Measurements from ENCODE around the gene KCNJ10. TPM values are rescaled to one million over a fixed set of nuclear protein-coding genes. Genes with fewer than 3 reads are reported as not detected.
A peak's percentile ranks its signal among the peaks of the same experiment; 100 is the strongest.

KCNJ10 gene
- total and polyA plus RNA-seq, 2 of the 13 experiments (the other 11 are each of a cell fraction or from before 2014, with no cell fraction given), result 4.4 to 10.3 TPM

DNA sequence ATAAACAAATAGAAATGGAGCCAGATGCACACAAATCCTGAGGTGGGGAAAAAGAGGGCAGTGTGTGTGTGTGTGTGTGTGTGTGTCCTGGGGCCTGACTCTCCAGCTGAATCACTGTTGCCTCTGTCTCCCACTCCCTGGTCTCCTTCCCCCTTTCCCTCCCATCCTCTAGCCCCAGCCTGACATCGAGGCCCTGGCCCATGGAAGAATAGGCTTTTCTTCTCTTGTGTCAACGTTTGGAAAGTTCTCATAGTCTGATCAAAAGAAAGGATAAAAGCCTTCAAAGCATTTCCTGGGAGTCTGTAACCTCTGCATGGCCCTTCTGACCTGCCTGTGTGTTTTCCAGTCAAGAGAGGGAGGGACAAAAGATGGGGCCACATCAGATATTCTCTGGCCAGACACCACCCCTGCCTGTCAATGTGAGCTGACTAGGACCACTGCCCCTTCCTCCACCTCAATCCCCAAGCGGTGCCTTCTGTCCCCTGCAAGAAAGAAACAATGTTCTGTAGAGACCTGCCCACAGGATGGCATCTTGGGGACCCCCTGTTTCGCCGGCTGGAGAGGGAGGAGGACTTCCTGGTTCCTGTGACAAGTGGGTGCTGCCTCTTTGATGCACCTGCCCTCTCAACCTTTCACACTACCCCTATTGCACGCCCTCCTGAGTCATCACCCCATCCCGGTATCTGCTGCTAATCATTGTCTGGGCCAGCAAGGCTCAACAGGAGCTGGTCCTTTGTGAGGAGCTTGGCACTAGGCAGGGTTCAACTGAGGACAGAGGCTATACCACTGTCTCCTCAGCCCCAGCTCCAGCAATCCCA lies 16.2 kb downstream of the KCNJ10 start (continued):
- TF ChIP-seq, protein P1, sequence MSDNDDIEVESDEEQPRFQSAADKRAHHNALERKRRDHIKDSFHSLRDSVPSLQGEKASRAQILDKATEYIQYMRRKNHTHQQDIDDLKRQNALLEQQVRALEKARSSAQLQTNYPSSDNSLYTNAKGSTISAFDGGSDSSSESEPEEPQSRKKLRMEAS (IDR thresholded peaks at IDR 0.05), result no peak
- TF ChIP-seq, protein P2, sequence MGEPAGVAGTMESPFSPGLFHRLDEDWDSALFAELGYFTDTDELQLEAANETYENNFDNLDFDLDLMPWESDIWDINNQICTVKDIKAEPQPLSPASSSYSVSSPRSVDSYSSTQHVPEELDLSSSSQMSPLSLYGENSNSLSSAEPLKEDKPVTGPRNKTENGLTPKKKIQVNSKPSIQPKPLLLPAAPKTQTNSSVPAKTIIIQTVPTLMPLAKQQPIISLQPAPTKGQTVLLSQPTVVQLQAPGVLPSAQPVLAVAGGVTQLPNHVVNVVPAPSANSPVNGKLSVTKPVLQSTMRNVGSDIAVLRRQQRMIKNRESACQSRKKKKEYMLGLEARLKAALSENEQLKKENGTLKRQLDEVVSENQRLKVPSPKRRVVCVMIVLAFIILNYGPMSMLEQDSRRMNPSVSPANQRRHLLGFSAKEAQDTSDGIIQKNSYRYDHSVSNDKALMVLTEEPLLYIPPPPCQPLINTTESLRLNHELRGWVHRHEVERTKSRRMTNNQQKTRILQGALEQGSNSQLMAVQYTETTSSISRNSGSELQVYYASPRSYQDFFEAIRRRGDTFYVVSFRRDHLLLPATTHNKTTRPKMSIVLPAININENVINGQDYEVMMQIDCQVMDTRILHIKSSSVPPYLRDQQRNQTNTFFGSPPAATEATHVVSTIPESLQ (CRISPR knock-in tag; conservative IDR thresholded peaks at IDR 0.05), result no peak
- TF ChIP-seq, protein P3, sequence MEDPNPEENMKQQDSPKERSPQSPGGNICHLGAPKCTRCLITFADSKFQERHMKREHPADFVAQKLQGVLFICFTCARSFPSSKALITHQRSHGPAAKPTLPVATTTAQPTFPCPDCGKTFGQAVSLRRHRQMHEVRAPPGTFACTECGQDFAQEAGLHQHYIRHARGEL (CRISPR knock-in tag; IDR thresholded peaks at IDR 0.05), result no peak
- TF ChIP-seq SNRNP70 (IDR thresholded peaks at IDR 0.05; ENCODE audit: low read depth, low read length) (no peak), FOSL2 (CRISPR knock-in tag; IDR thresholded peaks at IDR 0.05) (peak; percentile 94), SRF (IDR thresholded peaks at IDR 0.05; ENCODE audit: low read depth, low read length) (no peak), RFX1 (IDR thresholded peaks at IDR 0.05) (no peak), MEIS2 (CRISPR knock-in tag; IDR thresholded peaks at IDR 0.05) (peak; percentile 78), HOXD1 (CRISPR knock-in tag; IDR thresholded peaks at IDR 0.05) (peak; percentile 61; the same call in 1 of the 2 replicates), THYN1 (CRISPR knock-in tag; IDR thresholded peaks at IDR 0.05; ENCODE audit: borderline replicate concordance, low read depth) (no peak), NRL (CRISPR knock-in tag; IDR thresholded peaks at IDR 0.05; ENCODE audit: borderline replicate concordance) (no peak), SUZ12 (IDR thresholded peaks at IDR 0.05; ENCODE audit: low read depth, low read length) (no peak), NR3C1 (CRISPR knock-in tag; IDR thresholded peaks at IDR 0.05) (no peak), ZNF256 (CRISPR knock-in tag; conservative IDR thresholded peaks at IDR 0.05) (no peak), ZNF780A (CRISPR knock-in tag; IDR thresholded peaks at IDR 0.05) (no peak), SMAD9 (CRISPR knock-in tag; IDR thresholded peaks at IDR 0.05) (no peak), ZNF3 (CRISPR knock-in tag; IDR thresholded peaks at IDR 0.05) (no peak), ZNF121 (CRISPR knock-in tag; IDR thresholded peaks at IDR 0.05) (no peak), KIAA2018 (CRISPR knock-in tag; IDR thresholded peaks at IDR 0.05; ENCODE audit: borderline replicate concordance) (no peak)

All from HepG2 (cell line).